Fibroblast of lung (primary cell): ENCODE data around the gene GPR150. TPM values are rescaled to one million over a fixed set of nuclear protein-coding genes. Genes with fewer than 3 reads are reported as not detected.

Experiments
- DNase-seq, 2 donors: peaks; one replicate each; pipeline versions ENCODE4 v3.0.0 to v3.0.0-alpha.2; 2010; ENCODE audit warnings: low read depth in 2 of 2
- H2AFZ ChIP-seq: 2 replicates; pipeline ENCODE4 v1.5.1; 2012; ENCODE audit warnings: low read length, control low read depth, inconsistent platforms
- H3K27ac ChIP-seq: 2 replicates; pipeline ENCODE4 v1.5.1; 2011; ENCODE audit warnings: low read length, control low read depth; ENCODE audit not compliant: insufficient read depth
- H3K27me3 ChIP-seq: 2 replicates; pipeline ENCODE4 v1.5.1; 2011; ENCODE audit warnings: mild to moderate bottlenecking, low read length; ENCODE audit not compliant: control insufficient read depth, insufficient read depth
- H3K36me3 ChIP-seq: 2 replicates; pipeline ENCODE4 v1.5.1; 2011; ENCODE audit warnings: low read length; ENCODE audit not compliant: control insufficient read depth, insufficient read depth
- H3K4me1 ChIP-seq: 2 replicates; pipeline ENCODE4 v1.5.1; 2011; ENCODE audit warnings: low read length; ENCODE audit not compliant: control insufficient read depth, insufficient read depth; ENCODE audit errors: extremely low read depth
- H3K4me2 ChIP-seq: 2 replicates; pipeline ENCODE4 v1.5.1; 2011; ENCODE audit warnings: low read length, control low read depth; ENCODE audit not compliant: insufficient read depth; ENCODE audit errors: extremely low read depth
- H3K4me3 ChIP-seq, 4 experiments: fragments of 200-600 bp in 1 of 4; sonication (generic) in 1 of 4; replicated peaks in 1 of 4; 2 replicates each; pipeline ENCODE4 v1.5.1; 2011 to 2016; ENCODE audit warnings: low read length in 4 of 4, low read depth in 3 of 4, mild to moderate bottlenecking in 3 of 4, control low read depth in 2 of 4, inconsistent platforms in 1 of 4, mixed read lengths in 1 of 4; ENCODE audit not compliant: insufficient read depth in 1 of 4; ENCODE audit errors: control extremely low read depth in 1 of 4
- H3K79me2 ChIP-seq: 2 replicates; pipeline ENCODE4 v1.5.1; 2012; ENCODE audit warnings: mild to moderate bottlenecking, low read length, inconsistent platforms; ENCODE audit not compliant: control insufficient read depth, insufficient read depth
- H3K9ac ChIP-seq: 2 replicates; pipeline ENCODE4 v1.5.1; 2011; ENCODE audit warnings: mild to moderate bottlenecking, low read length, control low read depth; ENCODE audit not compliant: insufficient read depth
- H3K9me3 ChIP-seq: 2 replicates; pipeline ENCODE4 v1.5.1; 2012; ENCODE audit warnings: low read depth, low read length; ENCODE audit not compliant: control insufficient read depth, insufficient read depth
- H4K20me1 ChIP-seq: 2 replicates; pipeline ENCODE4 v1.5.1; 2011; ENCODE audit warnings: low read length; ENCODE audit not compliant: control insufficient read depth, insufficient read depth; ENCODE audit errors: extremely low read depth
- EZH2 ChIP-seq: IDR thresholded peaks from 2 replicates; pipeline ENCODE4 v1.5.1; 2012; ENCODE audit warnings: low read length, control low read depth, mild to moderate bottlenecking; ENCODE audit errors: missing control alignments
- polyA plus RNA-seq, 2 donors: library from polyadenylated mRNA; depleted of rRNA in 1 of 2; stranded (reverse) in 1 of 2; unstranded in 1 of 2; fragments of >200 nt; gene quantifications; 2 replicates each; pipeline ENCODE4 v1.2.1, GENCODE V29; 2011 to 2012; ENCODE audit warnings: missing spikeins in 1 of 2
- total RNA-seq: library from RNA; depleted of rRNA; stranded (reverse); fragments of >200 nt; gene quantifications from 2 replicates; pipeline ENCODE4 v1.2.1, GENCODE V29; 2014
- TF ChIP-seq, protein P1 (sequence below), 2 donors: IDR thresholded peaks in 1 of 2; conservative IDR thresholded peaks in 1 of 2; 1 replicate in 1 of 2; 2 replicates in 1 of 2; pipeline ENCODE4 v1.5.1; 2011 to 2012; ENCODE audit warnings: low read length in 2 of 2, control low read depth in 1 of 2, inconsistent platforms in 1 of 2, low read depth in 1 of 2, mild to moderate bottlenecking in 1 of 2

GPR150 gene
- total and polyA plus RNA-seq, 2 donors (not counting 1 experiment from before 2014, with no cell fraction given) = 0.33 to 0.43 TPM

DNA sequence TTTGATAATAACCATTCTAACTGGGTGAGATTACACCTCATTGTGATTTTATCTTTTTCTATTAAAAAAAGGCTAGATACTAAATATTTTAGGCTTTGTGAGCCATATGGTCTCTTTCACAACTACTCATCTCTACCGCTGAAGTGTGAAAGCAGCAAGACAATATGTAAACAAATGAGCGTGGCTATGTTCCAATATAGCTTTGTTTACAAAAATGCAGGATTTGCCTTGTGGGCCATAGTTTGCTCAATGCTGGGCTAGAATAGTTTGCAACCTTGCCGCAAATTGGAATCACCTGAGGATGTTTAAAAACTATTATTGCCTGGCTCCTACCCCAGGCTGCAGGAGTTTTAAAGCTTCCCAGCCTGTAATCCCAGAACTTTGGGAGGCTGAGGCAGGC, 10.2 kb upstream of the GPR150 start:
- H3K4me2 ChIP-seq = no peak overlapping the region
- H4K20me1 ChIP-seq = no peaks in the 10 kb centered on the region
- no peaks in the 10 kb centered on the region for H3K9me3 ChIP-seq
- H2AFZ ChIP-seq = no peak overlapping the region
- no peak overlapping the region for H3K4me3 ChIP-seq
- H3K9ac ChIP-seq = no peak overlapping the region
- H3K4me1 ChIP-seq = no peaks in the 10 kb centered on the region
- H3K36me3 ChIP-seq = no peaks in the 10 kb centered on the region
- DNase-seq = peak in 1 of 2 donors; percentile 27
- no peaks in the 10 kb centered on the region for H3K79me2 ChIP-seq
- no peaks in the 10 kb centered on the region for H3K27me3 ChIP-seq
- TF ChIP-seq EZH2 = no peak
- TF ChIP-seq, protein P1, sequence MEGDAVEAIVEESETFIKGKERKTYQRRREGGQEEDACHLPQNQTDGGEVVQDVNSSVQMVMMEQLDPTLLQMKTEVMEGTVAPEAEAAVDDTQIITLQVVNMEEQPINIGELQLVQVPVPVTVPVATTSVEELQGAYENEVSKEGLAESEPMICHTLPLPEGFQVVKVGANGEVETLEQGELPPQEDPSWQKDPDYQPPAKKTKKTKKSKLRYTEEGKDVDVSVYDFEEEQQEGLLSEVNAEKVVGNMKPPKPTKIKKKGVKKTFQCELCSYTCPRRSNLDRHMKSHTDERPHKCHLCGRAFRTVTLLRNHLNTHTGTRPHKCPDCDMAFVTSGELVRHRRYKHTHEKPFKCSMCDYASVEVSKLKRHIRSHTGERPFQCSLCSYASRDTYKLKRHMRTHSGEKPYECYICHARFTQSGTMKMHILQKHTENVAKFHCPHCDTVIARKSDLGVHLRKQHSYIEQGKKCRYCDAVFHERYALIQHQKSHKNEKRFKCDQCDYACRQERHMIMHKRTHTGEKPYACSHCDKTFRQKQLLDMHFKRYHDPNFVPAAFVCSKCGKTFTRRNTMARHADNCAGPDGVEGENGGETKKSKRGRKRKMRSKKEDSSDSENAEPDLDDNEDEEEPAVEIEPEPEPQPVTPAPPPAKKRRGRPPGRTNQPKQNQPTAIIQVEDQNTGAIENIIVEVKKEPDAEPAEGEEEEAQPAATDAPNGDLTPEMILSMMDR (conservative IDR thresholded peaks at IDR 0.05 in 1 of 2, IDR thresholded peaks at IDR 0.05 in 1 of 2; ENCODE audit: low read depth in 1 of 2, low read length in 2 of 2) = no peak
- H3K27ac ChIP-seq = no peak overlapping the region

DNA sequence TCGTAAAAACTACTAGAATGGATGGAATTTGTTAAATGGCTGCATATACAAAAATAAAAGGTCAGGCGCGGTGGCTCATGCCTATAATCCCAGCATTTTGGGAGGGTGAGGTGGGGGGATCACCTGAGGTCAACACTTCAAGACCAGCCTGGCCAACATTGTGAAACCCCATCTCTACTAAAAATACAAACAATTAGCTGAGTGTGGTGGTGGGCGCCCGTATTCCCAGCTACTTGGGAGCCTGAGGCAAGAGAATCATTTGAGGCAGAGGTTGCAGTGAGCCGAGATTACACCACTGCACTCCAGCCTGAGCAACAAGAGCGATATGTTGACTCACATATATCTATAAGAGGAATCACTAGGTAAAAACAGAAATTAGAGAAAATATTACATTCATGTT, 9.3 kb upstream of the GPR150 start:
- Histone ChIP-seq H3K4me3 (no peak overlapping the region), H3K36me3 (no peaks in the 10 kb centered on the region), H2AFZ (no peak overlapping the region), H3K9me3 (no peaks in the 10 kb centered on the region), H3K27me3 (no peaks in the 10 kb centered on the region), H3K4me2 (no peak overlapping the region), H4K20me1 (no peaks in the 10 kb centered on the region), H3K4me1 (no peaks in the 10 kb centered on the region), H3K27ac (no peak overlapping the region), H3K79me2 (no peaks in the 10 kb centered on the region), H3K9ac (no peak overlapping the region)
- DNase-seq = no peak
- TF ChIP-seq EZH2 = no peak
- TF ChIP-seq, protein P1 (conservative IDR thresholded peaks at IDR 0.05 in 1 of 2, IDR thresholded peaks at IDR 0.05 in 1 of 2; ENCODE audit: low read depth in 1 of 2, low read length in 2 of 2) = no peak

DNA sequence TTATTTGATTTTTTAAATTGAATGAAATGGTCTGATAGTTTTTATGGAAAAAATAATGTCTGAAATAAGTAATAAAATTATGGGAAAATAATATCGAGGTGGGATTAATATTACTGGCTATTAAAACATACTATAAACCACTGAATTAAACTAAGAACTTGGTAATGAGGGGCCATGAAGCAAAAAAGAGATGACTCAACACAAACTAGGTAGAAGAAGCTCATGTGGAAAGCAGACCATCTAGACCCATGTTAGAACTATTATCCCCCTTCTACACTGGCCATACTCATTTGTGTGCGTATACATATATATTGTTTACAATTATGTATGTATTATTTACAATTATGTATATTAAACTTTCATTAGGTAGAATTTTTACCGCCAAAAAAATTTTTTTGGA, 8.5 kb upstream of the GPR150 start:
- Histone ChIP-seq H3K4me2 (no peak overlapping the region), H3K36me3 (no peaks in the 10 kb centered on the region), H3K9me3 (no peaks in the 10 kb centered on the region), H3K9ac (no peak overlapping the region), H3K4me1 (no peaks in the 10 kb centered on the region), H3K4me3 (no peak overlapping the region), H2AFZ (no peak overlapping the region), H4K20me1 (no peaks in the 10 kb centered on the region), H3K27ac (no peak overlapping the region), H3K27me3 (no peaks in the 10 kb centered on the region), H3K79me2 (no peaks in the 10 kb centered on the region)
- no peak for DNase-seq
- TF ChIP-seq, protein P1 (conservative IDR thresholded peaks at IDR 0.05 in 1 of 2, IDR thresholded peaks at IDR 0.05 in 1 of 2; ENCODE audit: low read depth in 1 of 2, low read length in 2 of 2) = no peak
- no peak for TF ChIP-seq EZH2
